Endodermal cell (in vitro differentiated cells): ENCODE results near the gene INSIG1. TPM values are rescaled to one million over a fixed set of nuclear protein-coding genes. Genes with fewer than 3 reads are reported as not detected.

Source experiments
- DNase-seq: peaks from one replicate; pipeline ENCODE4 v3.0.0-alpha.2; 2017
- H3K27ac ChIP-seq: 2 replicates; pipeline ENCODE4 v1.5.1; 2013; ENCODE audit warnings: mild to moderate bottlenecking, low read depth, low read length, moderate library complexity
- H3K27me3 ChIP-seq: 2 replicates; pipeline ENCODE4 v1.6.1; 2013; ENCODE audit warnings: mild to moderate bottlenecking, low read length, moderate library complexity; ENCODE audit not compliant: insufficient read depth, control insufficient read depth, poor library complexity, severe bottlenecking
- H3K36me3 ChIP-seq: 2 replicates; pipeline ENCODE4 v1.7.0; 2013; ENCODE audit warnings: mild to moderate bottlenecking, low read length, moderate library complexity; ENCODE audit not compliant: control insufficient read depth, insufficient read depth
- H3K4me1 ChIP-seq: one replicate; pipeline ENCODE4 v1.7.0; 2013; ENCODE audit warnings: low read length; ENCODE audit not compliant: control insufficient read depth, insufficient read depth
- H3K4me3 ChIP-seq: 2 replicates; pipeline ENCODE4 v1.5.1; 2013; ENCODE audit warnings: mild to moderate bottlenecking, low read length, moderate library complexity
- H3K9ac ChIP-seq: 2 replicates; pipeline ENCODE4 v1.6.1; 2013; ENCODE audit warnings: mild to moderate bottlenecking, low read length, moderate library complexity; ENCODE audit not compliant: poor library complexity, severe bottlenecking; ENCODE audit errors: extremely low read depth
- H3K9me3 ChIP-seq: 2 replicates; pipeline ENCODE4 v1.6.1; 2013; ENCODE audit warnings: mild to moderate bottlenecking, low read length, moderate library complexity; ENCODE audit not compliant: control insufficient read depth
- H3K27ac Mint-ChIP-seq: 2 replicates; pipeline ENCODE4 v1.8.0; 2020; ENCODE audit warnings: mixed read lengths
- H3K27me3 Mint-ChIP-seq: 2 replicates; pipeline ENCODE4 v1.8.0; 2021; ENCODE audit warnings: mild to moderate bottlenecking, mixed read lengths; ENCODE audit not compliant: insufficient read depth
- H3K36me3 Mint-ChIP-seq: 2 replicates; pipeline ENCODE4 v1.8.0; 2020; ENCODE audit warnings: low read depth, mixed read lengths
- H3K4me1 Mint-ChIP-seq: 2 replicates; pipeline ENCODE4 v1.8.0; 2020; ENCODE audit warnings: mixed read lengths
- H3K4me3 Mint-ChIP-seq: 2 replicates; pipeline ENCODE4 v1.8.0; 2020; ENCODE audit warnings: mild to moderate bottlenecking, moderate library complexity, mixed read lengths
- H3K9me3 Mint-ChIP-seq: 2 replicates; pipeline ENCODE4 v1.8.0; 2020; ENCODE audit warnings: mild to moderate bottlenecking, mixed read lengths
- WGBS, 2 experiments: methylation state at CpG; one replicate each; pipeline versions ENCODE4 v1.1.5 to v1.1.7; 2013; ENCODE audit warnings: missing lambda C conversion rate in 2 of 2, mixed read lengths in 1 of 2; ENCODE audit not compliant: insufficient coverage in 1 of 2, insufficient read length in 1 of 2; 5-methylcytosine and 5-hydroxymethylcytosine counted together
- total RNA-seq, 2 donors: library from RNA; stranded (reverse); fragmentation: NEBNext Ultra II Directional in 1 of 2; extraction: Animal tissue kit (Norgen Biotek cat#: 25700) in 1 of 2; gene quantifications; 2 replicates in 1 of 2; 3 replicates in 1 of 2; pipeline ENCODE4 v1.2.1, GENCODE V29; 2021
- TF ChIP-seq, protein P1 (sequence below): fragments of 200-600 bp; sonication (generic); conservative IDR thresholded peaks from 2 replicates; pipeline ENCODE4 v1.5.0; 2021; ENCODE audit warnings: antibody characterized with exemption, mild to moderate bottlenecking

The INSIG1 gene
- total RNA-seq, 2 donors from 2014 or later: 27.2 to 36.9 TPM

GRCh38 chr7:155291045-155291530 lies 6.6 kb upstream of the INSIG1 start:
- peaks cover 10% of the 10 kb centered on the region for H3K4me1 Mint-ChIP-seq
- no peaks in the 10 kb centered on the region for H3K27me3 ChIP-seq
- no peak overlapping the region for H3K27ac Mint-ChIP-seq
- H3K36me3 ChIP-seq: no peaks in the 10 kb centered on the region
- no peak overlapping the region for H3K4me3 ChIP-seq
- no peak overlapping the region for H3K4me3 Mint-ChIP-seq
- H3K4me1 ChIP-seq: peaks cover 4% of the 10 kb centered on the region
- no peaks in the 10 kb centered on the region for H3K9me3 ChIP-seq
- peaks cover 9% of the 10 kb centered on the region for H3K27me3 Mint-ChIP-seq
- no peak for DNase-seq
- 71 to 86% methylated on average over 1 to 5 of the region's 5 CpGs for WGBS, 2 experiments
- H3K36me3 Mint-ChIP-seq: no peaks in the 10 kb centered on the region
- H3K9ac ChIP-seq: no peak overlapping the region
- H3K27ac ChIP-seq: no peak overlapping the region
- H3K9me3 Mint-ChIP-seq: no peaks in the 10 kb centered on the region
- TF ChIP-seq, protein P1, sequence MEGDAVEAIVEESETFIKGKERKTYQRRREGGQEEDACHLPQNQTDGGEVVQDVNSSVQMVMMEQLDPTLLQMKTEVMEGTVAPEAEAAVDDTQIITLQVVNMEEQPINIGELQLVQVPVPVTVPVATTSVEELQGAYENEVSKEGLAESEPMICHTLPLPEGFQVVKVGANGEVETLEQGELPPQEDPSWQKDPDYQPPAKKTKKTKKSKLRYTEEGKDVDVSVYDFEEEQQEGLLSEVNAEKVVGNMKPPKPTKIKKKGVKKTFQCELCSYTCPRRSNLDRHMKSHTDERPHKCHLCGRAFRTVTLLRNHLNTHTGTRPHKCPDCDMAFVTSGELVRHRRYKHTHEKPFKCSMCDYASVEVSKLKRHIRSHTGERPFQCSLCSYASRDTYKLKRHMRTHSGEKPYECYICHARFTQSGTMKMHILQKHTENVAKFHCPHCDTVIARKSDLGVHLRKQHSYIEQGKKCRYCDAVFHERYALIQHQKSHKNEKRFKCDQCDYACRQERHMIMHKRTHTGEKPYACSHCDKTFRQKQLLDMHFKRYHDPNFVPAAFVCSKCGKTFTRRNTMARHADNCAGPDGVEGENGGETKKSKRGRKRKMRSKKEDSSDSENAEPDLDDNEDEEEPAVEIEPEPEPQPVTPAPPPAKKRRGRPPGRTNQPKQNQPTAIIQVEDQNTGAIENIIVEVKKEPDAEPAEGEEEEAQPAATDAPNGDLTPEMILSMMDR: no peak

- no peak overlapping the region for H3K9ac ChIP-seq
- TF ChIP-seq, protein P1: no peak
- Mint-ChIP-seq H3K36me3 (no peaks in the 10 kb centered on the region), H3K27me3 (peaks cover 9% of the 10 kb centered on the region), H3K27ac (no peak overlapping the region), H3K9me3 (no peaks in the 10 kb centered on the region), H3K4me3 (no peak overlapping the region), H3K4me1 (peaks cover 16% of the 10 kb centered on the region)
- no peak overlapping the region for H3K27ac ChIP-seq
- H3K36me3 ChIP-seq: no peaks in the 10 kb centered on the region
- no peak for DNase-seq
- no peak overlapping the region for H3K4me3 ChIP-seq
- H3K27me3 ChIP-seq: no peaks in the 10 kb centered on the region
- WGBS, 2 experiments: 87% methylated on average over 5 of the region's 5 CpGs; no CpG with 5 or more reads in 1 of the 2 experiments
- peaks cover 7% of the 10 kb centered on the region for H3K4me1 ChIP-seq
- H3K9me3 ChIP-seq: no peaks in the 10 kb centered on the region
Observed at GRCh38 chr7:155291729-155292128, 5.9 kb upstream of the INSIG1 start.

- Histone ChIP-seq H3K4me1 (peaks cover 9% of the 10 kb centered on the region), H3K4me3 (no peak overlapping the region), H3K27ac (no peak overlapping the region), H3K36me3 (no peaks in the 10 kb centered on the region), H3K9ac (no peak overlapping the region), H3K9me3 (no peaks in the 10 kb centered on the region), H3K27me3 (no peaks in the 10 kb centered on the region)
- H3K27ac Mint-ChIP-seq: no peak overlapping the region
- no peak overlapping the region for H3K4me3 Mint-ChIP-seq
- WGBS, 2 experiments: 89 to 91% methylated on average over 5 to 7 of the region's 7 CpGs
- H3K9me3 Mint-ChIP-seq: no peaks in the 10 kb centered on the region
- TF ChIP-seq, protein P1: no peak
- peaks cover 9% of the 10 kb centered on the region for H3K27me3 Mint-ChIP-seq
- no peaks in the 10 kb centered on the region for H3K36me3 Mint-ChIP-seq
- no peak for DNase-seq
- H3K4me1 Mint-ChIP-seq: peaks cover 17% of the 10 kb centered on the region
Observed at GRCh38 chr7:155292680-155293226, 4.9 kb upstream of the INSIG1 start.
